HepG2 (cell line): ENCODE measurements around the gene C4BPA. TPM values are rescaled to one million over a fixed set of nuclear protein-coding genes. Genes with fewer than 3 reads are reported as not detected.

ENCODE experiments used
- ATAC-seq: fragments of 200-7000 bp; cut with Tn5 transposase; 3 replicates; pipeline ENCODE4 v1.9.1; 2020; ENCODE audit warnings: mild to moderate bottlenecking, moderate library complexity
- BruUV-seq: library from RNA; stranded (reverse); fragments of 400-500 nt; replicated peaks from 2 replicates; lab custom pipeline; 2021; lab: Mats Ljungman, UMichigan
- CTCF ChIA-PET: fragments of 300-600 bp; formaldehyde crosslinking; extraction: SDS; loops from one replicate; lab custom pipeline; 2021; ENCODE audit warnings: low total read pairs, inconsistent platforms, low intra/inter-chr PET ratio; lab: Yijun Ruan, JAX
- POLR2A ChIA-PET: fragments of 350-600 bp; sonication (Branson Sonifier 250); formaldehyde crosslinking; loops from one replicate; lab custom pipeline; 2020; ENCODE audit warnings: antibody characterized with exemption, inconsistent platforms; lab: Yijun Ruan, JAX
- DNase-seq: peaks from one replicate; pipeline ENCODE4 v3.0.0-alpha.2; 2015; ENCODE audit warnings: low spot score
- FAIRE-seq: peaks from 3 replicates; lab custom pipeline; 2011; peaks lifted over from hg19 to GRCh38; lab: Jason Lieb, UNC
- H2AFZ ChIP-seq: one replicate; pipeline ENCODE4 v1.6.1; 2011; ENCODE audit warnings: low read length, inconsistent platforms
- H3K27ac ChIP-seq: fragments of 300-600 bp; 3 replicates; pipeline ENCODE4 v1.8.0; 2011; ENCODE audit warnings: mixed run types, mild to moderate bottlenecking, mixed read lengths, low read length, inconsistent platforms; ENCODE audit not compliant: insufficient read depth; ENCODE audit errors: extremely low read length
- H3K27me3 ChIP-seq, 2 experiments: fragments of 200-600 bp in 1 of 2; 2 replicates in 1 of 2; 3 replicates in 1 of 2; pipeline versions ENCODE4 v1.6.0 to v1.8.0; 2011; ENCODE audit warnings: low read length in 2 of 2, mild to moderate bottlenecking in 2 of 2, moderate library complexity in 2 of 2, inconsistent platforms in 1 of 2; ENCODE audit not compliant: insufficient read depth in 2 of 2, control insufficient read depth in 1 of 2
- H3K36me3 ChIP-seq, 2 experiments: fragments of 200-600 bp in 1 of 2; replicated peaks in 1 of 2; 2 replicates in 1 of 2; 3 replicates in 1 of 2; pipeline versions ENCODE4 v1.5.1 to v1.8.0; 2011; ENCODE audit warnings: low read length in 2 of 2, inconsistent platforms in 1 of 2; ENCODE audit not compliant: insufficient read depth in 2 of 2, control insufficient read depth in 1 of 2
- H3K4me1 ChIP-seq: 2 replicates; pipeline ENCODE4 v1.5.1; 2012; ENCODE audit warnings: low read length, inconsistent platforms; ENCODE audit not compliant: insufficient read depth
- H3K4me2 ChIP-seq: 2 replicates; pipeline ENCODE4 v1.6.0; 2011; ENCODE audit warnings: low read depth, low read length, inconsistent platforms
- H3K4me3 ChIP-seq, 3 experiments: fragments of 200-600 bp in 1 of 3; sonication (generic), shearing (Covaris generic) in 1 of 3; replicated peaks in 1 of 3; 2 replicates each; pipeline ENCODE4 v1.5.1; 2011 to 2016; ENCODE audit warnings: low read length in 3 of 3, inconsistent platforms in 2 of 3, low read depth in 2 of 3, mild to moderate bottlenecking in 2 of 3, control low read depth in 1 of 3, mixed read lengths in 1 of 3; ENCODE audit not compliant: insufficient read depth in 1 of 3
- H3K79me2 ChIP-seq: one replicate; pipeline ENCODE4 v1.6.1; 2011; ENCODE audit warnings: low read length, inconsistent platforms; ENCODE audit not compliant: insufficient read depth
- H3K9ac ChIP-seq: 2 replicates; pipeline ENCODE4 v1.6.0; 2011; ENCODE audit warnings: mild to moderate bottlenecking, low read depth, low read length, inconsistent platforms; ENCODE audit not compliant: insufficient read depth
- H3K9me3 ChIP-seq: 2 replicates; pipeline ENCODE4 v1.5.1; 2012; ENCODE audit warnings: mild to moderate bottlenecking, low read length
- H4K20me1 ChIP-seq: 2 replicates; pipeline ENCODE4 v1.6.0; 2011; ENCODE audit warnings: inconsistent platforms, mild to moderate bottlenecking, low read length, moderate library complexity; ENCODE audit not compliant: insufficient read depth
- EED ChIP-seq: sonication (generic); formaldehyde crosslinking; IDR thresholded peaks from 2 replicates; pipeline ENCODE4 v1.5.0; 2020; ENCODE audit warnings: mild to moderate bottlenecking, missing genetic modification reagents
- HHEX ChIP-seq: IDR thresholded peaks from 2 replicates; pipeline ENCODE4 v1.6.1; 2016; ENCODE audit warnings: control low read depth
- HOXA3 ChIP-seq: sonication (generic); formaldehyde crosslinking; IDR thresholded peaks from 2 replicates; pipeline ENCODE4 v1.5.0; 2020; ENCODE audit warnings: missing genetic modification reagents
- HOXA7 ChIP-seq: sonication (generic); formaldehyde crosslinking; IDR thresholded peaks from 2 replicates; pipeline ENCODE4 v1.8.1; 2022; ENCODE audit warnings: mild to moderate bottlenecking, missing genetic modification reagents, moderate library complexity
- RBM22 ChIP-seq: fragments of 200-400 bp; formaldehyde crosslinking; optimal IDR thresholded peaks from 2 replicates; pipeline ENCODE3; 2017; ENCODE audit warnings: mild to moderate bottlenecking, low read length, moderate library complexity
- RNF2 ChIP-seq: fragments of 450-650 bp; conservative IDR thresholded peaks from 2 replicates; pipeline ENCODE4 v1.6.1; 2016; ENCODE audit warnings: low read depth
- SIN3B ChIP-seq: fragments of 150-350 bp; IDR thresholded peaks from 2 replicates; pipeline ENCODE4 v1.6.1; 2014; ENCODE audit warnings: low read length
- TBP ChIP-seq: sonication (generic); formaldehyde crosslinking; IDR thresholded peaks from 2 replicates; pipeline ENCODE4 v1.5.0; 2020; ENCODE audit warnings: missing genetic modification reagents
- TCF12 ChIP-seq, 2 experiments: fragments of 450-650 bp in 1 of 2; sonication (generic) in 1 of 2; formaldehyde crosslinking in 1 of 2; IDR thresholded peaks; 2 replicates each; pipeline versions ENCODE4 v1.6.1 to v1.8.0; 2017 to 2022; ENCODE audit warnings: antibody characterized with exemption in 1 of 2, mild to moderate bottlenecking in 1 of 2, missing genetic modification reagents in 1 of 2, moderate library complexity in 1 of 2
- ZBTB8A ChIP-seq: sonication (generic); formaldehyde crosslinking; IDR thresholded peaks from 2 replicates; pipeline ENCODE4 v1.4.0; 2020; ENCODE audit warnings: mild to moderate bottlenecking, low read depth, missing genetic modification reagents, borderline replicate concordance
- ZFP36L2 ChIP-seq: sonication (generic); formaldehyde crosslinking; IDR thresholded peaks from 2 replicates; pipeline ENCODE4 v1.4.0; 2020; ENCODE audit warnings: missing genetic modification reagents
- ZNF207 ChIP-seq: fragments of 450-650 bp; IDR thresholded peaks from 2 replicates; pipeline ENCODE4 v1.6.1; 2016; ENCODE audit warnings: antibody characterized with exemption, borderline replicate concordance
- ZNF567 ChIP-seq: sonication (generic); formaldehyde crosslinking; IDR thresholded peaks from 2 replicates; pipeline ENCODE4 v1.8.1; 2023; ENCODE audit warnings: mild to moderate bottlenecking, missing genetic modification reagents, borderline replicate concordance
- WGBS: methylation state at CpG from one replicate; pipeline ENCODE4 v1.1.6; 2017; ENCODE audit warnings: low lambda C conversion rate; 5-methylcytosine and 5-hydroxymethylcytosine counted together
- in situ Hi-C: cut with HindIII; loops from 2 replicates; pipeline ENCODE4 v1.10.0; 2017; ENCODE audit warnings: low pct_unique_long_range_greater_than_20kb; ENCODE audit not compliant: extremely low pct_ligation_motif_present
- intact Hi-C: fragments of 100-400 bp; cut with micrococcal nuclease; formaldehyde crosslinking; loops from one replicate; pipeline ENCODE4 v1.10.0; 2022; ENCODE audit not compliant: unreplicated experiment
- polyA plus RNA-seq, 8 experiments: library from polyadenylated mRNA; depleted of rRNA in 3 of 8; stranded (reverse) in 7 of 8; unstranded in 1 of 8; fragments of >200 nt; fragmentation: Illumina TruSeq in 4 of 8; extraction: Trizol in 4 of 8; gene quantifications; 2 replicates each; pipeline versions ENCODE4 v1.2.1 to v1.2.3, GENCODE V29; 2011 to 2016; ENCODE audit warnings: low read depth in 4 of 8, missing spikeins in 1 of 8, mixed read lengths in 1 of 8; ENCODE audit not compliant: insufficient read depth in 1 of 8
- total RNA-seq, 5 experiments: library from RNA; depleted of rRNA; stranded (reverse); fragments of >200 nt; fragmentation: Illumina TruSeq; extraction: Trizol; gene quantifications; 2 replicates each; pipeline ENCODE4 v1.2.3, GENCODE V29; 2016; ENCODE audit warnings: low read depth in 1 of 5
- TF ChIP-seq, protein P1 (sequence below): sonication (generic); formaldehyde crosslinking; IDR thresholded peaks from 2 replicates; pipeline ENCODE4 v1.4.0; 2020; ENCODE audit warnings: missing genetic modification reagents; ENCODE audit errors: not compliant biosample characterization
- TF ChIP-seq, protein P2 (sequence below): sonication (generic); formaldehyde crosslinking; conservative IDR thresholded peaks from 2 replicates; pipeline ENCODE4 v1.8.1; 2023; ENCODE audit warnings: missing genetic modification reagents
- TF ChIP-seq, protein P3 (sequence below): sonication (generic); formaldehyde crosslinking; IDR thresholded peaks from 2 replicates; pipeline ENCODE4 v1.4.0; 2020; ENCODE audit warnings: missing genetic modification reagents, borderline replicate concordance
- TF ChIP-seq, protein P4 (sequence below): IDR thresholded peaks from 2 replicates; pipeline ENCODE4 v1.6.1; 2012; ENCODE audit warnings: low read length, improper control_type of control experiment

C4BPA gene
- total and polyA plus RNA-seq, 2 of the 13 experiments (the other 11 are each of a cell fraction or from before 2014, with no cell fraction given), result 32.1 to 60.1 TPM

DNA sequence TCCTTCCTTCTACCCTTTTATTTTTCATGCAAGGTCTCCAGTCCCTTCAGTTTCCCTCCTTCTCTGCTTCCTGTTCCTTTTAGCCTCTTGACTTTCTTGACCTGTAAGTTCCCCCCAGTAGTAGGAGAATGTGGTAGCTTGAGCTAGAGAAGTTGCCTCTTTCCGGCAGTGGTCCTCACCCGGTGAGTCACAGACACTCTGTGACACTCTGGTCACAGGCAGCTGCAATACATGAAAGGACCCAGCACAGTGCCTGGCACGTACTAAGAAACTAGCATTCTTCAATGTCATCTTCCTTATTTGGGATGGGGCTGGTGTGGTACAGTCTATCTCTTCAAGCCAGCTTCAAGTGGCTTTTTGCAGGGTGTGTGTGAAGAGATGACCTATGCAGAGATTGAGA is 35.0 kb upstream of the C4BPA start:
- Histone ChIP-seq H3K9ac (no peak overlapping the region), H4K20me1 (no peaks in the 10 kb centered on the region), H3K9me3 (no peaks in the 10 kb centered on the region), H3K36me3 (peaks cover 10 to 28% of the 10 kb centered on the region in 2 experiments; a peak in 4 of 5 replicates), H3K4me2 (no peak overlapping the region), H3K27me3 (no peaks in the 10 kb centered on the region), H3K4me1 (peaks cover 21% of the 10 kb centered on the region), H3K27ac (no peak overlapping the region), H3K79me2 (no peaks in the 10 kb centered on the region), H2AFZ (no peak overlapping the region), H3K4me3 (no peak overlapping the region)
- no peak for ATAC-seq
- intact Hi-C loops (no loop called here), in situ Hi-C loops (no loop called here)
- FAIRE-seq, result no peak
- ChIA-PET CTCF (no interaction called here), POLR2A (no interaction called here)
- 95% methylated on average over 3 of the region's 3 CpGs for WGBS
- no peak for DNase-seq
- BruUV-seq, result no TSS peak
- TF ChIP-seq EED (CRISPR knock-in tag) (no peak), ZNF207 (no peak), ZNF567 (CRISPR knock-in tag) (no peak), SIN3B (no peak), TCF12 (IDR thresholded peaks at IDR 0.05) (no peak), TCF12 (CRISPR knock-in tag; IDR thresholded peaks at IDR 0.05) (no peak), HOXA7 (no peak), TBP (CRISPR knock-in tag) (no peak), HOXA3 (CRISPR knock-in tag) (no peak), RNF2 (no peak), ZBTB8A (CRISPR knock-in tag) (no peak), ZFP36L2 (CRISPR knock-in tag) (no peak), RBM22 (no peak), HHEX (CRISPR knock-in tag) (no peak)
- TF ChIP-seq, protein P1, sequence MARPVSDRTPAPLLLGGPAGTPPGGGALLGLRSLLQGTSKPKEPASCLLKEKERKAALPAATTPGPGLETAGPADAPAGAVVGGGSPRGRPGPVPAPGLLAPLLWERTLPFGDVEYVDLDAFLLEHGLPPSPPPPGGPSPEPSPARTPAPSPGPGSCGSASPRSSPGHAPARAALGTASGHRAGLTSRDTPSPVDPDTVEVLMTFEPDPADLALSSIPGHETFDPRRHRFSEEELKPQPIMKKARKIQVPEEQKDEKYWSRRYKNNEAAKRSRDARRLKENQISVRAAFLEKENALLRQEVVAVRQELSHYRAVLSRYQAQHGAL (CRISPR knock-in tag), result no peak
- TF ChIP-seq, protein P2, sequence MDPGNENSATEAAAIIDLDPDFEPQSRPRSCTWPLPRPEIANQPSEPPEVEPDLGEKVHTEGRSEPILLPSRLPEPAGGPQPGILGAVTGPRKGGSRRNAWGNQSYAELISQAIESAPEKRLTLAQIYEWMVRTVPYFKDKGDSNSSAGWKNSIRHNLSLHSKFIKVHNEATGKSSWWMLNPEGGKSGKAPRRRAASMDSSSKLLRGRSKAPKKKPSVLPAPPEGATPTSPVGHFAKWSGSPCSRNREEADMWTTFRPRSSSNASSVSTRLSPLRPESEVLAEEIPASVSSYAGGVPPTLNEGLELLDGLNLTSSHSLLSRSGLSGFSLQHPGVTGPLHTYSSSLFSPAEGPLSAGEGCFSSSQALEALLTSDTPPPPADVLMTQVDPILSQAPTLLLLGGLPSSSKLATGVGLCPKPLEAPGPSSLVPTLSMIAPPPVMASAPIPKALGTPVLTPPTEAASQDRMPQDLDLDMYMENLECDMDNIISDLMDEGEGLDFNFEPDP (CRISPR knock-in tag), result no peak
- TF ChIP-seq, protein P3, sequence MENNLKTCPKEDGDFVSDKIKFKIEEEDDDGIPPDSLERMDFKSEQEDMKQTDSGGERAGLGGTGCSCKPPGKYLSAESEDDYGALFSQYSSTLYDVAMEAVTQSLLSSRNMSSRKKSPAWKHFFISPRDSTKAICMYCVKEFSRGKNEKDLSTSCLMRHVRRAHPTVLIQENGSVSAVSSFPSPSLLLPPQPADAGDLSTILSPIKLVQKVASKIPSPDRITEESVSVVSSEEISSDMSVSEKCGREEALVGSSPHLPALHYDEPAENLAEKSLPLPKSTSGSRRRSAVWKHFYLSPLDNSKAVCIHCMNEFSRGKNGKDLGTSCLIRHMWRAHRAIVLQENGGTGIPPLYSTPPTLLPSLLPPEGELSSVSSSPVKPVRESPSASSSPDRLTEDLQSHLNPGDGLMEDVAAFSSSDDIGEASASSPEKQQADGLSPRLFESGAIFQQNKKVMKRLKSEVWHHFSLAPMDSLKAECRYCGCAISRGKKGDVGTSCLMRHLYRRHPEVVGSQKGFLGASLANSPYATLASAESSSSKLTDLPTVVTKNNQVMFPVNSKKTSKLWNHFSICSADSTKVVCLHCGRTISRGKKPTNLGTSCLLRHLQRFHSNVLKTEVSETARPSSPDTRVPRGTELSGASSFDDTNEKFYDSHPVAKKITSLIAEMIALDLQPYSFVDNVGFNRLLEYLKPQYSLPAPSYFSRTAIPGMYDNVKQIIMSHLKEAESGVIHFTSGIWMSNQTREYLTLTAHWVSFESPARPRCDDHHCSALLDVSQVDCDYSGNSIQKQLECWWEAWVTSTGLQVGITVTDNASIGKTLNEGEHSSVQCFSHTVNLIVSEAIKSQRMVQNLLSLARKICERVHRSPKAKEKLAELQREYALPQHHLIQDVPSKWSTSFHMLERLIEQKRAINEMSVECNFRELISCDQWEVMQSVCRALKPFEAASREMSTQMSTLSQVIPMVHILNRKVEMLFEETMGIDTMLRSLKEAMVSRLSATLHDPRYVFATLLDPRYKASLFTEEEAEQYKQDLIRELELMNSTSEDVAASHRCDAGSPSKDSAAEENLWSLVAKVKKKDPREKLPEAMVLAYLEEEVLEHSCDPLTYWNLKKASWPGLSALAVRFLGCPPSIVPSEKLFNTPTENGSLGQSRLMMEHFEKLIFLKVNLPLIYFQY (CRISPR knock-in tag), result no peak
- TF ChIP-seq, protein P4, sequence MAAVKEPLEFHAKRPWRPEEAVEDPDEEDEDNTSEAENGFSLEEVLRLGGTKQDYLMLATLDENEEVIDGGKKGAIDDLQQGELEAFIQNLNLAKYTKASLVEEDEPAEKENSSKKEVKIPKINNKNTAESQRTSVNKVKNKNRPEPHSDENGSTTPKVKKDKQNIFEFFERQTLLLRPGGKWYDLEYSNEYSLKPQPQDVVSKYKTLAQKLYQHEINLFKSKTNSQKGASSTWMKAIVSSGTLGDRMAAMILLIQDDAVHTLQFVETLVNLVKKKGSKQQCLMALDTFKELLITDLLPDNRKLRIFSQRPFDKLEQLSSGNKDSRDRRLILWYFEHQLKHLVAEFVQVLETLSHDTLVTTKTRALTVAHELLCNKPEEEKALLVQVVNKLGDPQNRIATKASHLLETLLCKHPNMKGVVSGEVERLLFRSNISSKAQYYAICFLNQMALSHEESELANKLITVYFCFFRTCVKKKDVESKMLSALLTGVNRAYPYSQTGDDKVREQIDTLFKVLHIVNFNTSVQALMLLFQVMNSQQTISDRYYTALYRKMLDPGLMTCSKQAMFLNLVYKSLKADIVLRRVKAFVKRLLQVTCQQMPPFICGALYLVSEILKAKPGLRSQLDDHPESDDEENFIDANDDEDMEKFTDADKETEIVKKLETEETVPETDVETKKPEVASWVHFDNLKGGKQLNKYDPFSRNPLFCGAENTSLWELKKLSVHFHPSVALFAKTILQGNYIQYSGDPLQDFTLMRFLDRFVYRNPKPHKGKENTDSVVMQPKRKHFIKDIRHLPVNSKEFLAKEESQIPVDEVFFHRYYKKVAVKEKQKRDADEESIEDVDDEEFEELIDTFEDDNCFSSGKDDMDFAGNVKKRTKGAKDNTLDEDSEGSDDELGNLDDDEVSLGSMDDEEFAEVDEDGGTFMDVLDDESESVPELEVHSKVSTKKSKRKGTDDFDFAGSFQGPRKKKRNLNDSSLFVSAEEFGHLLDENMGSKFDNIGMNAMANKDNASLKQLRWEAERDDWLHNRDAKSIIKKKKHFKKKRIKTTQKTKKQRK, result no peak
